Epithelial cell of proximal tubule (primary cell): ENCODE results near the gene TOX2. TPM values are rescaled to one million over a fixed set of nuclear protein-coding genes. Genes with fewer than 3 reads are reported as not detected.

Experiments used
- DNase-seq: peaks from one replicate; pipeline ENCODE4 v3.0.0-alpha.2; 2011; ENCODE audit warnings: low read depth
- H3K4me3 ChIP-seq: 2 replicates; pipeline ENCODE4 v1.5.1; 2011; ENCODE audit warnings: low read depth, mild to moderate bottlenecking, low read length
- CTCF ChIP-seq: conservative IDR thresholded peaks from 2 replicates; pipeline ENCODE4 v1.5.1; 2012; ENCODE audit warnings: low read depth, mild to moderate bottlenecking, low read length
- total RNA-seq: library from RNA; depleted of rRNA; stranded (reverse); fragments of >200 nt; gene quantifications from 2 replicates; pipeline ENCODE4 v1.2.3, GENCODE V29; 2015

The TOX2 gene
- total RNA-seq, 1 donor from 2014 or later = 2.5 TPM

GRCh38 chr20:43987531-43987930 lies 72.9 kb downstream of the TOX2 start:
- DNase-seq = no peak
- no peak overlapping the region for H3K4me3 ChIP-seq
- no peak for TF ChIP-seq CTCF

- DNase-seq = no peak
- no peak for TF ChIP-seq CTCF
- no peak overlapping the region for H3K4me3 ChIP-seq
Observed at GRCh38 chr20:43988451-43988850, 73.8 kb downstream of the TOX2 start.

- no peak overlapping the region for H3K4me3 ChIP-seq
- DNase-seq = no peak
- no peak for TF ChIP-seq CTCF
Observed at GRCh38 chr20:43988867-43989266, 74.2 kb downstream of the TOX2 start.

GRCh38 chr20:43991261-43991660 lies 76.6 kb downstream of the TOX2 start:
- DNase-seq = no peak
- H3K4me3 ChIP-seq = no peak overlapping the region
- no peak for TF ChIP-seq CTCF

- TF ChIP-seq CTCF = no peak
- no peak for DNase-seq
- no peak overlapping the region for H3K4me3 ChIP-seq
Observed at GRCh38 chr20:43991982-43992381, 77.3 kb downstream of the TOX2 start.

GRCh38 chr20:43992885-43993284 lies 78.2 kb downstream of the TOX2 start:
- no peak for DNase-seq
- no peak for TF ChIP-seq CTCF
- H3K4me3 ChIP-seq = no peak overlapping the region

- H3K4me3 ChIP-seq = no peak overlapping the region
- DNase-seq = no peak
- TF ChIP-seq CTCF = no peak
Observed at GRCh38 chr20:43993560-43993959, 78.9 kb downstream of the TOX2 start.
